Measurements from ENCODE around the gene ZNF594.
"Not testable (repeated sequence)": the region's sequence is repeated elsewhere in the genome, so short reads cannot be mapped to it uniquely, and the experiment has no call there.

The ZNF594 gene

DNA sequence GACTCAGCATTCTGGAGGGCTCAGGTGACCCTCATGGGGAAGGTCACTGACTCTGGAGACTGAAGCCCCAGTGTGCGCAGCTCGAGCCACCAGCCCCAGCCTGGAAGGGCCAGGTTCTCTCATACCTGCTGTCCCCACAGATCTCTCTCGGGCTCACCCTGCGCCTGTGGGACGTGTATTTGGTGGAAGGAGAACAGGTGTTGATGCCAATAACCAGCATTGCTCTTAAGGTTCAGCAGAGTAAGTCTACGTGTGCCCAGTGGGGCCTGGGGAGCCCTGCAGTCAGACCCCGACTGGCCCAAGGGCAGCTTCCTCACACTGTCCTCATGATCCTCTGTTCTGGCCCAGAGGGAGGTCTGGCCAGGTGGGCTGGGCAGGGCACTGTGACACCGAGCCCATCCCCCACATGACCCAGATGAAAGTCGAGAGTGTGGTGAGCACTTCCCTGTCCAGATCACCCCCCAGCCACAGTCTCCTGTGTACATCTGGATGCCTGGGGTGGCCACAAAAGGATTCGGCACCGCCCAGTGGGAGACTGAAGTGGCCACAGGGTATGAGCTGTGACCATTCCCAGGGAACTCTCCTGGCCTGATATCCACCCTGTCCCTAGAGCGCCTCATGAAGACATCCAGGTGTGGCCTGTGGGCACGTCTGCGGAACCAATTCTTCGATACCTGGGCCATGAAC lies 54.0 kb downstream of the ZNF594 start:
- in situ Hi-C loops (cut with HindIII; ENCODE audit: low sequenced_read_pairs) = not testable (repeated sequence)

DNA sequence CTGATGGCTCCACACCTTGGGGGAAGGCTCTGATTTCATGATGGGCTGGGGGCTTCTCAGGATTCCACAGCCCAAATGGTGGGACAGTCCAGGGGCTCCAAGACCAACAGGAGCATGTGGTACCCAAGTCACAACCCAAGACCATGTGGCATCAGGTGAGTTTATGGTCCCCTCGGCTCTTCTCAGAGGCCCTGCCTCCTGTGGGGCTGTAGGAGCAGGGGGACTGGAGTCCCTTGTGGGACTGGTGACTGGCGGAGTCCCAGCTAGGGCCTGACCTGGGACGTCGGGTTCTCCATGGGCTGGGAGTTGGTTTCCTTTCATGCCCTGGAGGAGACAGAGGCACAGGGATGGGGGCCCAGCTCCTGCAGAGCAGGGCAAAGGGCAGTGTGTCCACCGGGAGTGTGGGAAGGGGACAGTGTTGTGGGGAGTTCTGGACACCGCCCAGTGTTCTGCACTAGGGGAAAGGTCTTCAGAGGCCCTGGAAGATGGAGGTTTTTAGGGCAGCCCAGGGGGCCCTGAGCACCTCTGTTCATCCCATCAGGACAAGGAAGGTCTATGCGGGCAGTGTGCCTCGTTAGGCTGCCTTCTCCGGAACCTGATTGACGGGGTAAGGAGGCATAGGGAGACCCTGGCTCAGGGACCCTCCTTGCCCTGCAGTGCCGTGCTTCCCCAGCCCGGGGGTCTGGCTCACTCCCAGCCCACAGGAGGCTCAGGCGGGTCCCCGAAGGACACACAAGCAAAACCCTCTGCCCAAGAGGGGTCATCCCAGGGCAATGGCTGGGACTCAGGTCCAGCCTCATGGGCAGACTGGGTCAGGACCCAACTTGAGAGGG lies 54.9 kb downstream of the ZNF594 start:
- in situ Hi-C loops (cut with HindIII; ENCODE audit: low sequenced_read_pairs) = not testable (repeated sequence)

DNA sequence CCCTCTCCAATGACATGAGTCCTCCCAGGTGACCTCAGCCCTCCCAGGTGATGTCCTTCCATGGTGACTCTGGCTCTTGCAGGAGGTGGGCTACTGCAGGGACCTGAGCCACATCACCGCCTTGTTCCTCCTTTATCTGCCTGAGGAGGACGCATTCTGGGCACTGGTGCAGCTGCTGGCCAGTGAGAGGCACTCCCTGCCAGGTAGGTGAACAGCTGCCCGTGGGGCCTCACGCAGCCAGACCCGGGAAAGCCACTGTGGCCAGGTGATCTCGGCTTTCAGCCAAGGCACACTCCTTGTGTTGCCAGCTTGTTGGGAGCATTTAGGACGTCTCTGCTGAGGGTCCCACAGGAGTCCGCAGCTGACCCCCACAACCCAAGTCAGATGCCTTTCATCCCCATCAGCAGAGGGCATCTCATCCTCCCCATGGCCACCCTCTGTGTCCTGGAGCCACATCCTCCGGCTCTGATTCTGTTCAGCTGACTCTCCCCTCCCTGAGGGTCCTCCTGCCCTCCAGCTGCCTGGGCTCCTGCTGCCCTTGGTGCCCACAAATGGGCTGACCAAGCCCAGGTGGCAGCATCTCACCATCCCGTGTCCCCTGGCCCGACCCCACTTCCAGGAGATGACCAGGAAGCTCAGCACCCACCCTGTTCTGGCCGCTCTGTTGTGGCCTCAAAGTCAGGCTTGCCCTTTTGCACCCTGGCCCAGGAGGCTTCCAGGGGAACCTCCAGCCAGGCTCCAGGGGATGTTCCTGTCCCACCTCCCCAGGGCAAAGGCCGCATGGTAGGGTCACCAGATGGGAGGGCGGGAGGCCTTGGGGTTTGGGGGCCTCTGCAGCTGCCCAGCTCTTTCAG lies 55.7 kb downstream of the ZNF594 start:
- in situ Hi-C loops (cut with HindIII; ENCODE audit: low sequenced_read_pairs) = no loop called here

- in situ Hi-C loops (cut with HindIII; ENCODE audit: low sequenced_read_pairs) = not testable (repeated sequence)
These were observed 56.4 kb downstream of the ZNF594 start for GRCh38 chr17:5135131-5135712.

GRCh38 chr17:5134571-5134970 lies 57.1 kb downstream of the ZNF594 start:
- in situ Hi-C loops (cut with HindIII; ENCODE audit: low sequenced_read_pairs) = not testable (repeated sequence)

DNA sequence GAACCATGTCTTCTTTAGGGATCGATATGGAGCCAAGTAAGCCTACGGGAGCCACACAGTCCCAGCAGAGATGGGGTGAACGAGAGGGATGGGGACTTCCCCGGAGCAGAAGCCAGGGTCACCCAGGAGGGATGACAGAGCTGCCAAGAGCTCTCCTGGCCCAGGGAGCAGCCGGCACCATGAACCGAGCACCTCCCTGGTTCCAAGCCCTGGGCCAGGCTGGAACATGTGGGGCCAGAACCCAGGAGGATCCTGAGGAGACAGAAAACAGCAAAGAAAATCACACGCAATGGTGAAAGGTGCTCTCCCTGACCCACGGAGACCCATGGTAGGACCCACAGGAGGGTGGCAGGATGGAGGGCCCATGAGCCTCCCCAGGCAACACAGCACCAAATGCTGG lies 57.7 kb downstream of the ZNF594 start:
- in situ Hi-C loops (cut with HindIII; ENCODE audit: low sequenced_read_pairs) = not testable (repeated sequence)

DNA sequence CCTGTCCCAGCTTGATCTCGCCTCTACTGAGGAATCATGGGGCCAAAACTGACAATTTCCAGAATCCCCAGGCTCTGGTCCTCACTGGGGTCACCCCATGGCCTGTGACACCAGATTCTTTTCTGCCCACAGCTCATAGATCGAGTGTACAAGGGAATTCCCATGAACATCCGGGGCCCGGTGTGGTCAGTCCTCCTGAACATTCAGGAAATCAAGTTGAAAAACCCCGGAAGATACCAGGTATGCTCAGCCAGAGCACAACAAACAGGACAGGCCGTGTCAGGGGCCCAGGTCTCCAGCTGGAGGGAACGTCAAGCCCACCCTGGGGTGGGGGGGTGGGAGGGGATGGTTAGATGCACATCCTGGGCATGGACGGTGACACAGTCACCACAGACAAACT lies 58.4 kb downstream of the ZNF594 start:
- in situ Hi-C loops (cut with HindIII; ENCODE audit: low sequenced_read_pairs) = no loop called here

DNA sequence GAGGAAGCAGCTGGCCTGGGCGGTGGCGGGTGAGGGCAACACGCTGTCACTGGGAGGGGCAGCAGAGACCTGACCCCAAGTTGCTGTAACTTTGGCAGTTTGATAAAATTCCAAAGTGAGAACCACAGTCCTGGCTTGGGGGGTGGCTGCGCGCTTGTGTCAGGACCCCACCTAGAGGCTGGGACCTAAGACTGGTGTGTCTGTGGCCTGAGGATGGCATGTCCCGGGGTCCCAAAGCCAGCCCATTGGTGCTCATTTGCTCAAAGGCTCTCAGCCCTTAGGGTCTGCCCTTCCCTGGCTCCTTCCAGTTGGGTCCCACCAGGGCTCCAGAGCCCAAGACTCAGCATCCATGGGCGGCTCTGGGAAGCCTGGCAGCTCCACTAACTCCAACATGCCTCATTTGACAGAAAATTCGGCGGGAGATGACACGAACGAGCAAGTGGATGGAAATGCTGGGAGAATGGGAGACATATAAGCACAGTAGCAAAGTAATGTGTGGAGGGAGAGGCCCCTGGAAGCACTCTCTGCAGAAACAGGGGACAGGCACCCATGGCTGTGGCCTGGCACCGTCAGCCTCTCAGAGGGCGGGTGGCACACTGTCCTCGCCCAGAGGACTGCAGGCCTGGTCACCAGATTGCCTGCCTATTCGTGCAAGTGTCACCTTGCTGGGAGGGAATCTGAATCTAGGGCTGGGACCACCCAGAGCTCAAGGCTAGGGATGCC lies 59.0 kb downstream of the ZNF594 start:
- in situ Hi-C loops (cut with HindIII; ENCODE audit: low sequenced_read_pairs) = not testable (repeated sequence)

GRCh38 chr17:5131799-5132502 lies 59.7 kb downstream of the ZNF594 start:
- in situ Hi-C loops (cut with HindIII; ENCODE audit: low sequenced_read_pairs) = not testable (repeated sequence)

DNA sequence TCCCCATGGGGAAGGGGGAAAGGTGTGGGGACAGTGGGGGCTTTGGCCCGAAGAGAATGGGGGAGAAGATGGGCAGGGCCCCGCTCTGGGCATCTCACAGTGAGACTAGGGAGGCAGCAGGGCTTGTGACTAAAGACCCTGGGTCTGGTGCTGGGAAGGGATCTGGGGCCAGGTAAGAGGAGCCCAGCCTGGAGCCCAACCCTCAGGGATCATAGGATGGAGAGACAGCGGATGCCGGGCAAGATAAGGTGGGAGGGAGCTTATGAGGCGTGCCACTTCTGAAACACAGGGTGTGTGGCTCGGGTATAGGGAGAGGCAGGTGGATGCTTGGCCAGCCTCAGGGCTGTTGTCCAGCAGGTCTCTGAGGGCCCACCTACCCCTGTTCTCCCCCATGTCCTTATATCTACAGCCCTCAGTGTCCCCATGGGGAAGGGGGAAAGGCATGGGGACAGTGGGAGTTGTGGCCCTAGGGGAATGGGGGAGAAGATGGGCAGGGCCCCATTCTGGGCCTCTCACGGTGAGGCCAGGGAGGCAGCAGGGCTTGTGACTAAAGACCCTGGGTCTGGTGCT lies 60.4 kb downstream of the ZNF594 start:
- in situ Hi-C loops (cut with HindIII; ENCODE audit: low sequenced_read_pairs) = no loop called here

DNA sequence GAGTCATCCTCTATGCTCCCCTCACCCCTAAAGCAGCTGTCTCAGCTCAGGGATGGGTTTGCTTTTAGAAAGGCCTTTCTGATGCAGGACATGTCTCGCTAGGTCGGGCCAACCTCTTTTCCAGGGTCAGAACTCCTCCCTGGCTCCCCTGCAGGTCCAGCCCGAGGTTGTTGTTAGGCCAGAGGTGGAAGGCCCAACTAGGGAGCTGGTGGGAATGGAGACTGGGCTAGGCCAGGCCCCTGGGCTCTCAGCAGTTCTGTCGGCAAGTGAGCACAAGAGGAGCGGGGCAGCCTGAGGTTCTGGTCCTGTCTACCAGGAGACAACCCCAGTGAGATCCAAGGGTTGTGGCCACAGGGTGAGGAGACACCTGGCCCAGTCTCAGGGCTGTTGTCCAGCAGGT lies 61.0 kb downstream of the ZNF594 start:
- in situ Hi-C loops (cut with HindIII; ENCODE audit: low sequenced_read_pairs) = not testable (repeated sequence)

DNA sequence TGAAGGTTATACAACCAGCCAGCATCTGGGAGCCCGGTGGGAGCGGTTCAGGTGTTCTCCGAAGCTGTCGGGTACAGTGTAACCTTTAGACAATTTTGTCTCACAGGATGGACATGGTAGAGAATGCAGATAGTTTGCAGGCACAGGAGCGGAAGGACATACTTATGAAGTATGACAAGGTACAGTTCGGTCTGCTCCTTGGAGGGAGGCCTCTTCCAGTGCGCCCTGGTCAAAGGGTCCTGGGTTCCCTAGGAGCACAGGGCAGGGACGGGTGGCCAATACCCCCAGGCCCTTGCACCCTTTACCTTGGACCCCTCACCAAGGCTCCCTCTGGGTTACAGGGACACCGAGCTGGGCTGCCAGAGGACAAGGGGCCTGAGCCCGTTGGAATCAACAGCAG lies 61.4 kb downstream of the ZNF594 start:
- in situ Hi-C loops (cut with HindIII; ENCODE audit: low sequenced_read_pairs) = not testable (repeated sequence)

DNA sequence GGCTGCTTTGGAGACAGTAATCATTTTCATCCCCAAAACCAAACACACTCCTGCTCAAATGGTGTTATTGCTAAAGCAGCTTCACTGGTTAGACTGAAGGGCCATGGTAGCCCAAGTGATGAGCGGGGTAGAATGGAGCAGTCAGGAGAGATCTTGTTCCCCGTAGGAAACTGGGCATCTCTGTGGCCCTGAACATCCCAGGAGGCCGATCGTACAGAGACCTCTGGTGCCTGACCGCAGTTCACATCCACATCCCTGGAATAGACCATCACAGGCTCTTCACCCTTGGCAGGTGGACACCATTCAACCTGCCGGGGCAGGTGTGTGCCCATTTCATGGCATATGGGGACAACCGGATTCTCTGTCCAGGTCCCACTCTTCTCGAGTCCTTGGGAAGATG lies 61.9 kb downstream of the ZNF594 start:
- in situ Hi-C loops (cut with HindIII; ENCODE audit: low sequenced_read_pairs) = not testable (repeated sequence)

Data from DLD1 (cell line).